ENCODE data around the gene KRT75.

KRT75 gene

GRCh38 chr12:52439845-52440244, 5.7 kb upstream of the KRT75 start:
- DNase-seq = no peak
- no peak for ATAC-seq

- DNase-seq (no peak), ATAC-seq (no peak)
Measured at GRCh38 chr12:52439420-52439819, 5.2 kb upstream of the KRT75 start.

DNA sequence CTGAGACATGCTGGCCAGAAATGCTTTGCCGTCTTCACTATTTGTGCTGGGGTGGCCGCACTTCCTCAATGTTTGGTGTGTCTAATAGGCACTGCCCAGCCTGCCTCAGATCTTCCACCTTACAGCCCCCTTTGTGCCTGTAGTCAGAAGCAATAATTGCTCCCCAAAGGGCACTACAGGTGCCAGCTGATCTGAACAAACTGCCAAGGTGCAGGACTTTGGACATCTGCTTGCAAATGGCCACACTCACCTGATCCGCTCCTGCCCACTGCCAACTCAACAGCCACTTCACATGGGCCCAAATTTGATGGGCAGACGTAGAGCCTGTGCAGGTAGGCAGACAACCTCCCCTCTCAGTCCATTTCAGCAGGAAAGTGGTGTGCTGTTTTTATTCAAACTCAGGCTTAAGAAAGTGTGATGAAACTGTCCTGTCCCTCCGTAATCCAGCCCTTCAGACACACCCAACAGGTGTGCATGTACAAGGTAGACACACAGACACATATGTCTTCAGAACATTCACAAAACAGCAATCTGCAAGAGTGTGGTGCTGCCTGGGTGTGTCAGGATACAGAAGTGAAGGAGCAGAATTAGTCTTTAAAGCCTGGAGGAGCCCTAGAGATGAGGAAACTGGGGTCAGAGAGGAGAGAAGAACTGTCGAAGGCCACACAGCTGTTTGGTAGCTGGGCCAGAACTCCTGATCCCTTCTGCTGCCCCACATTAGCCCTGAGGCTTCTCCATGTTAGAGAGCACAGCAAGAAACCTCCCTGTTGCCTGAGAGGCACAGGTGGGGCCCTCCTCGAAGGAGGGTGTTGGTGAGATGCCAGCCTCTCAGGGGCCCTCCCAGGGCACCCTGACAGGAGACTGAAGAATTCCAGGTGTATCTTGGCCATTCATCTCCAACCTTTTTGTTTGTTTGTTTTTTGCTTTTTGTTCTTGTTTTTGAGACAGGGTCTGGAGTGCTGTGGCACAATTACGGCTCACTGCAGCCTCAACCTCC, 4.4 kb upstream of the KRT75 start:
- no peak for DNase-seq
- no peak for ATAC-seq

GRCh38 chr12:52437508-52437907, 3.3 kb upstream of the KRT75 start:
- ATAC-seq = no peak
- DNase-seq = no peak

DNA sequence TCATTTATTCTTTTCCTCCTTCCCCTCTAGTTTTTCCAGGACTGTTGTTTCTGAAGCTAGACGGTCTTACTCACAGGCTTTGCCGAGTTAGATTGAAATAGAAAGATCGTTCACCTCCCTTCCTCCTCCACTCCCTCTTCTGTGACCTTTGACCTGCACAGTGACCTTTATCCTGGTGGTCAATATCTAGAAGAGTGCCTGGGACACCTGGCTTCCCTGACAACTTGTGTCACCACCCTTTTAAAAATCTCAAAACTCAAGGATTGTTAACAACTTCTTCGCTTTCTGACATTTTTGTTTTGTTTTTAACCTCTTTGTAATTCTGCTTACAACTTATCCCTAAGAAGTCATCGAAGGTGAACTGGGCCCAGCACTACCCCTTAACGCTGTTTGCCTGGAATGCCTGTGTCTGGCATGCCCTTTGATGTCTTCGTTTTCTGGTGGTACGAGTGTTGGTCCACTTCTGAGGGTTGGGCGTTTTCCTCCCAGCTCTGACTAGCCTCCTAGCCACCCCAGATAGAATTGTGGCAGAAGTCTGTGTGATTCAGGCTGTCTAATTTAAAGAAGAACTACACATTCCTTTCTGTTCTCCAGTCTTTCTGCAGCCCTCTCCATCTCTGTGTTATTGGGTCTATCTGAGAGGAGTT, 2.8 kb upstream of the KRT75 start:
- DNase-seq = no peak

DNA sequence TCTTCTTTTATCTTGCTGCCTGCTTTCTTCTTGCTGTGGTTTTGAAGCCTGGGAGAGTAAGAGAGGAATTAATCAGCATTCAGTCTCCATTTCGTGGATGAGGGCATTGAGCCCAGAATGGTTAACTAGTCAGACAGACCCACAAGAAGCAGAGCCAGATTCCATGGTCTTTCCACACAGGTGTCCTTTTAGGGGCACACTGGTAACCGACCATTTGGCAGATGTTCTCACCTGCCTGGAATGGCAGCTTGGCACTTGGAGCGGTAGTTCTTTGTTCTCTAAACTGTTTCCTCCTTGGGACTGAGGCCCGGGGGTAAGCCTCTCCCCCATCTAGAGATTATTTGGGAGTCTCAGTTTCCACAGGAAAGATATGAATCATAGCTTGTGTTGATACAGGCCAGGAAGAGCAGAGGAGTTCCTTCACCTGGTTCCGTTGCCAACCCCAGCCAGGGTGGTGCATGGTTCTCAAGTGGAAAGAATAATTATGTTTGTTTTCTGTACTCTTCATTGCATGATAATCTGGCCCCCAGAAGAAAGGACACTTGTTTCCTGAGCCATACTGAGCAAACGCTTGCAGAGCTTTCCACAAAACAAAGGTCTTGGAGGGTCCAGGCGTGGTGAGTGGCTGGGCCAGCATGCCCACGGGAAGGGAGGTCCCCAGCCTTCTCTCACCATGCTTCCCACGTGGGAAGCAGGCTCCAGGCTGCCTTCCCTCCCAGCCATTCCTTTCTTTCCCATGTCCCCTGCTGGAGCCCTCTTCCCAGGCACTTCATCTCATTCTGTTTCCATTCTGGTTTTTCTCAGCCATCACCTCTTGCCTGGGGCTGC, 2.0 kb upstream of the KRT75 start:
- no peak for DNase-seq
- ATAC-seq = no peak

More for the DNA sequence above, 2.8 kb upstream of the KRT75 start:
- ATAC-seq = no peak

- ATAC-seq = no peak
- DNase-seq = no peak
Measured at GRCh38 chr12:52435659-52435999, 1.5 kb upstream of the KRT75 start.

DNA sequence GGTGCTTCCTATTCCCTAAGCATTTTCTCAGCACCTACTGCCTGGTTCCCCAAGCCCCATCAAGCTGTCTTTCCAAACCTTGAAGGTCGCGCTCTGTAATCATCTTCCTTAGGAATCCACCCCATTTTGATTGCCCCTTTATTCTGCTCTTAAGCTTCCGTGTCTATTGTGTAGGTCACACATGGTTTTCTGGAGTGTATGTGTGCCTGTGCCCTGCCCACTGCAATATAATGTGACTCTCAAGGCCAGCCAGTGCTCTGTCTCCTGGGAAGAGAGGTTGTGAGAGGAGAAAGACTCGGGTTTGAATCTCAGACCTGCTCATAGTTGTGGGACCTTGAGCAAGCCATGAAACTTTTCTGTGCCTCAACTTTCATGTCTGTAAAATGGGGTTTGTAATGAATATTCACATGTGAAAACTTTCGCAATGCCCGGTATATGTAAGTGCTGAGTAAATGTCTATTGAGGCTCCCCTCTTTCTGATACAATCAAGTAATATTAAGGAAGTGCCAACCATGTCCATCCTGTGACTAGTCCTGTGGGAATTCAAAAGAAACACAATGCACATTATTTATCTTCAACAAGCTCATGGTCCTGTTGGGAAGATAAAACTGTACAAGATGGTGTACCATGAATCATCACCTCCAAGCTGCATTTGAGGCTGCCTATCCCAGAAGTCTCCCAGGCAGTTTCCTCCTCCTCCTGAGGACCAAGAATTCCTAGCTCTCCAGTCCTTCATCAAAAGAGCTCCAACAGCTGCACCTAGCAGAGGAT, 774 bp upstream of the KRT75 start:
- ATAC-seq (no peak), DNase-seq (no peak)

DNA sequence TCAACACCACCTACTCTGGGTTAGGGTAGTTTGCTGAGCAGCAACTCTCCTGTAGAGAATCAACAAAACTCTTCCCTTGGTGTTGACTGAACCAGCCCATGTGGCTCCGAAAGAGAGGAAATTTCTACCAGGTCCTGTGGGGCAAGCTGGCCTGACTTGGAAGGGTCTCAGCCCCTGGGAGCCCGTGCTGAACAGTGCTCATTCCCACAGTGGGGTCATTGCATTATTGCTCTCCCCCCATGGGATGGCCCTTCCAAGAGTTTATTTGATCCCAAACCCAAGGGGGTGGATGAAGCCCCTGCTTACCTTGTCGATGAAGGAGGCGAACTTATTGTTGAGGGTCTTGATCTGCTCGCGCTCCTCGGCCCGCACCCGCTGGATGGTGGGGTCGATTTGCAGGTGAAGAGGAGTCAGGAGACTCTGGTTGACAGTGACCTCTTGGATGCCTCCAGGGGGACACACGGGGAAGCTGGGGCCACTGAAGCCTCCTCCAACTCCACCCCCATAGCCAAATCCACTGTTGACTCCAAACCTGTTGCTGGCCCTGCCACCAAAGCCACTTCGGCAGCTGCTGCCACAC, 580 bp downstream of the KRT75 start:
- no peak for DNase-seq
- no peak for ATAC-seq

- ATAC-seq = no peak
Measured at GRCh38 chr12:52432559-52433207, 1.5 kb downstream of the KRT75 start.

DNA sequence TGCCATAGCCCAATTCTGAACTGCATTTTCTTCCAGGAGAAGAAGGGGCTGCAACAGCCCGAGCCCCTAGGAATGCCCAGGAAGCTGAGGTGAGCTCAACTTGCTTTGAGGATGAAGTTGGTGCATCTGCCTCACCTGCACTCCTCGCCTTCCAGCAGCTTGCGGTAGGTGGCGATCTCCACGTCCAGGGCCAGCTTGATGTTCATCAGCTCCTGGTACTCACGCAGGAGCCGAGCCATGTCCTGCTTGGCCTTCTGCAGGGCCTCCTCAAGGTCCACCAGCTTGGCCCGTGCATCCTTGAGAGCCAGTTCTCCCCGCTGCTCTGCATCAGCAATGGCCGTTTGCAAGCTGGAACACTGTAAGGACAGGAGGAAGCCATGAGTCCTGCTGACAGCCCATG, 6.0 kb downstream of the KRT75 start:
- DNase-seq (no peak), ATAC-seq (no peak)

More at GRCh38 chr12:52432559-52433207, 1.5 kb downstream of the KRT75 start:
- no peak for DNase-seq

DNA sequence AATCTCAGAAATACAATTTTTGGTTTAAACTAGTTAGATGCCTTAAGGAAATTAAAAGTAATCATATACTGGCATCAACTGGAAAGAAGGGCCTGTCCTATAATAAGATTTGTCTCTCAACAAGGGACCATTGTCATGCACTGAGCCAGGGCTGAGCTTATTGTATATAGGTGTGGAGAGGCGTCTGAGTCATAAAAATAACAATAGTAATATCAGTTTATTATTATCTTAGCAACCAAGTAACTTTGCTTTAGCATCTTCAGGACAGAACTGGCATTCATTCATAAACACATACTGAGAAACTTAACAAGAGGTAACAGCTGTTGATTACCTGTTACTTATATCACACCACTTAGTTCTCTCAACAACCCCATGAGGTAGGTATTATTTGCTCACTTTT, 7.1 kb downstream of the KRT75 start:
- ATAC-seq (no peak), DNase-seq (no peak)

DNA sequence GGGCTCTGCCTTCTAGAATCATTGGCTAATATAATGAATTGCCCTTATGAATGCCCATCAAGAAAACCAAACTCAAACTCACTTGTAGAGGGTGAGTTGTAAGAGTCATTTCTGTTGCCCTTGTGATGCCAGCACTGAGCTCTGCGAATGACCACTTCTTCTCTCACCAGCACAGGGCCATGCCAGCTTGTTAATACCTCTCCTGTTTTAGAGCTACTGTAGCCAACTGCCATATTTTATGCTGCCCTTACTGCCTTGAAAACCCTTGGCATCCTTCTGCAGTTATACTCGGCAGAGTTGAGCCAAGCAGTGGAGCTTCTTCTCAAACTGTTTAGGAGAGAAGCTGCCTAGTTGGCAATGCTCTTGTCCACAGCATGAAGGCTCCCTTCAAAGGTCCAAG, 8.1 kb downstream of the KRT75 start:
- no peak for ATAC-seq
- no peak for DNase-seq

GRCh38 chr12:52425466-52425865, 8.7 kb downstream of the KRT75 start:
- DNase-seq (no peak), ATAC-seq (no peak)

- DNase-seq (no peak), ATAC-seq (no peak)
Measured at GRCh38 chr12:52423661-52424500, 10.3 kb downstream of the KRT75 start.

DNA sequence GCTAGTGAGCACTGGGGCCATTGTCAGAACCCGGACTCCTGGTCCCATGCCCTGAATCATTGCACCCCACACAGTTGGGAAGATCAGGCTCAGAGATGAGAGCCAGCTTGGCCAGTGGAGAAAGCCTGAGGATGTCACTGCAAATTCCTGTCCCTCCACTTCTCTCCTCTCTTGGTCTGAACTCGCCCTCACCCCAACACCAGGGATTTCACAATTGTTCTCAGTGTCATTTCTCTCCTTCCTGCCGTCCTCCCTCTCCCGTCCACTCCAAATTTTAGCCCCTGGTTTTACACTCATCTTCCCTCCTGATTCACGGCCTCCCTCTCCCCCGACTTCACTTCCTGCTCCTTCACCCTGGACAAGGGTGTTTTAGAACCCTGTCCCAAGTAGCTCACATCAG, 11.1 kb downstream of the KRT75 start:
- ATAC-seq (no peak), DNase-seq (no peak)

DNA sequence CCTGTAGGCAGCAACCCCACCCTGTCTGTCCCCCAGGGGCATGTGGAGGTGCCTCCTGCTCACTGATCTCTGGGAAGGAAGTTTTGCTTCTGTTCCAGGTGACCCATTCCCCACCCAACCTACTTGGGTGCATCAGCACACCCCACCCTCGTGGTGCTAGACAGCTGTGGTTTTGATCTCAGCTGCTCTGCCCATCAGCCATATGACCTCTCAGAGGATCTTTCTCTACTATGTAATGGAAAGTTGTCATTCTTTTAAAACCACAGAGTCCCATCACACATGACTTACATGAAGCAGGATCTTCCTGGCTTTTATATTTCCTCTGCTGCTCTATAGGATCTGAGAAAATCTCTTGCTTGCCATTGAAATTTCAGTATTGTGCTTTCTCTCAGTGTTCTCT, 14.5 kb downstream of the KRT75 start:
- ATAC-seq = no peak

GRCh38 chr12:52418576-52419110, 15.5 kb downstream of the KRT75 start:
- DNase-seq = no peak
- ATAC-seq = no peak

More for the DNA sequence above, 14.5 kb downstream of the KRT75 start:
- no peak for DNase-seq

DNA sequence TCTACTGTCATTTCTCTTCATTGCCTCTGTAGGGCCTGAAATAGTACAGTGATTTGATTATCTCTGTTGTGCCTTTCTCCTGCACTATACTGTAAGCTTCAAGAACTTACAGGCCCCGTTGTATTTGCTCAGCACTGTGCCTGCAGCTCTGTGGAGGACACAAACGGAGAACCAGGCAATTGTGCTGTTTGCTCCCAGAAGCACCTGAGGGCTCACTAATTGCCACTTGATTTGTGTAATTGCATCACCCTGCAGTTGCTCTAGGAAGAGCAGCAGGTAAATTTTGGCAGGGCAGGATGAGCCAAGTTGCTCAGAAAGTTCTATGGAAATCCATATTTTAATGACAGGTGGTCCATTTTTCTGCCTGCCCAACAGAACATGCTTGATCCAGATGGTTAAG, 16.4 kb downstream of the KRT75 start:
- ATAC-seq = no peak
- DNase-seq = no peak

DNA sequence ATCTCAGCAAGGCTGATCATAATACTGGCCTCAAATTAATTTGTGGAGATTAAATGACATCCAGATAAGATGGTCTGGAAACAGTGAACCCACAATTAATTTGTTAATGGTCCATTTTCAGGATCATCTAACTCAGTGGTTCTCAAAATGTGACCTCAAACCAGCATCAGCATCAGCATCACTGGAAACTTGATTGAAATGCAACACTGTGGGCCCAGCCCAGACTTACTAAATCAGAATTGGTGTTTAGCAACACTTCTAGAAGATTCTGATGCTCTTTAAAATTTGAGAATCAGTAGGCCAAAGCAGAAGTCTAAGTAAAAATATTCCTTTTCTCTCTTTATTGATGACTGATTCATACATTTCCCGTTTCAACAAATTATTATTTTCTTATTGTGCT, 17.4 kb downstream of the KRT75 start:
- no peak for DNase-seq
- ATAC-seq = no peak
